GM18526 (cell line): Measurements from ENCODE around the gene MAPRE3.

Experiments
- POLR2A ChIP-seq: IDR thresholded peaks from 3 replicates; pipeline ENCODE4 v1.6.1; 2011; ENCODE audit not compliant: insufficient read length; ENCODE audit errors: extremely low read depth

The MAPRE3 gene

DNA sequence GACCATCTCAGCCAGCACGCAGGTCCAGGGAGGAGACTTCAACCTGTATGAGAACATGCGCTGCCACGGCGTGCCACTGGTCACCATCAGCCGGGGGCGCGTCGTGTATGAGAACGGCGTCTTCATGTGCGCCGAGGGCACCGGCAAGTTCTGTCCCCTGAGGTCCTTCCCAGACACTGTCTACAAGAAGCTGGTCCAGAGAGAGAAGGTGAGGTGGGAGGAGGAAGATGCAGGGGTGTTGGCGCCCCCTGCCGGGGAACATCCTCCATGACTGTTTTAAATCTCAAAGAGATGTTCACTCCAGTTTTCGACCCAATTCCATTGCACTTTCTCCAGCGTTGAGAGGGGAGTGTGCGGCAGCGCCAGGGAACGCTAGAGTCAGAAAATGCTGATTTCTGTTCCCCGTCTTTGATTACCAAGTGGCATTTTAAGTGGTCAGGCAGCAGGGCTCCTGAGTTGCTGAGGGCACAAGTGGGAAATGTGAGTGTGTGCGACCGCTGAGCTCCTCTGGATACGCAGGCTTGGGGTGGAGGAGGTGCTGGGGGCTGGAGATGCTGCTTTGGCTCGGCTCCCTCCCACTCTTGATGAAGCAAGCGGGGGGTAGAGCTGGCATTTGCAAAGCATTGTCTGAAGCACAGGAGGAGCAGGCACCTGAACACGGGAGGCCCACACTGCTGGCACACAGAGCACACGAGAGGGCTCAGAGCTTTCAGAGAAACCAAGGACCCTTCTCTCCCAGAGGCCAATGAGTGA, 27.7 kb upstream of the MAPRE3 start:
- no peak for TF ChIP-seq POLR2A

DNA sequence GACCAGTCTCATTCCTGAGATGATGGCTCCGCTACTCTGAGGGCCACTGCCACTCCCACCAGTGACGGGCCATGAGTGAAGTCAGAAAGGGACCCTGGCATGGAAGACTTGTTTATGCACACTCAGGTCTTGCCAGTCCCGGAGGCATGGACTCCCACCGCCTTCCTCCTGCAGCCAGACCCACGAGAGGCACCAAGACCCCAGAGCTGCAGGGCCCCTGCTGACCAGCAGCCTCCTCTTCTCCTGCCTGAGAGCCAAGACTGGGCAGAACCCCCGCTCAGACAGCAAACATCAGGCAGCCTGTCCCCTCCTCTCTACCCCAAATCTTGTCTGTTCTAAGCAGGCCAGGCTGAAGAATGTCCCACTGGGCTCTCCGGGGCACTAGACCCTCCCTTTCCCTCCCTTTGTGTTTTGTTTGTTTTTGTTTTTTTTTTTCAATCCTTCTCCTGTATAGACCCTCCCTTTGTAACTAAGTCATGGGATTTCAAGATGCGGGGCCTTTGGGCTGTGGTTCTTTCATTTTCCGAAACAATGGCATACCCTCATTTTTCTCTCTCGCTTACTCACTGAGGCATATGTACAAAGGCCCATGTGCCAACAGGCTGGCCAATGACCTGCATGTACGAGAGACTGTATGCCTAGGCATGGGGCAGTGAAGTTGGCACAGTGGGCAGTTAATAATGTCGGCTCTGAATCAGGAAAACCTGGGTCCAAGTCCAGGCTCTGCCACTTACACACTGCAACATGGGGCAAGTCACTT, 24.3 kb upstream of the MAPRE3 start:
- TF ChIP-seq POLR2A: no peak

DNA sequence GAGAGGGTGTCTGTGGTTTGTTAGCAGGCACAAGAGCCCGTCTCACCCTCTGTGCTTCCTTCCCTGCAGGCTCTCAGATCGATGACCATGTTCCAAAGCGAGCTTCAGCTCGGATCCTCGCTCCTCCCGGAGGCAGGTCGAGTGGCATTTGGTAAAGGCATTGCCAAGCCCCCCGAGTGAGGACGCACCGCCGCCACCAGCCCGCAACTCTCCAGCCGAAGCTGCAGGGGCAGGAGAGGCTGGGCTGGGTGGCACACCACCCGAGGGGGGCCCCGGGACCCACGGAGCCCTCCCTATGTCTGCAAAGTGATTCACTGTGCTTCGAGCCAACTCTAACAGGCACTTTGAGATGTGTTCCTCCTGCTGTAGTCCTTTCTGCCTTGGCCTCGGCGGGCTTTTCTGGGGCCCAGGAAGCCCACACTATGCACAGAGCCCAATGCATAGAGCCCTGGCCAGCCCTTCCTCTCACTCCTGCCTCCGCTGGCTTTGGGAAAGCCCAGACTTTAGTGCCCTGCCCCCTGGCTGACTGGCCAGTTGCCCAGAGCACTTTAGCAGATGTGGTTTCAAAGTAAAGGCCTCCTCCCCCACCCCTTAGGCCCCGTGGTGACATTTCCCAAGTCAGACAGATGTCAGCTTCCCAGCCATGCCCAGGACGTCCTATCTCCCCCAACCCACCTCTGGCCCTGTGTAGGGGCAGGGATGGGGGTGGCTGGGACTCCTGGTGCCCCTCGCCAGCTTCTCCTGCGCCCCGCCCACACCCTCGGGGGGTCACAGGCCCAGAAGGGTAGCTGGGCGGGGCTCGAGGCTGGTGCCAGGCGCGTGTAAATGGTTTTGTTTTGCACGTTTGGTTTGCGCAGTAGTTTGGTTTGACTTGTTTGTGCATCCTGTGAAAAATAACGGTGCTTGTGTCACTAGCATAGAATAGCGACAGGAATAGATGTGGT, 23.3 kb upstream of the MAPRE3 start:
- no peak for TF ChIP-seq POLR2A

DNA sequence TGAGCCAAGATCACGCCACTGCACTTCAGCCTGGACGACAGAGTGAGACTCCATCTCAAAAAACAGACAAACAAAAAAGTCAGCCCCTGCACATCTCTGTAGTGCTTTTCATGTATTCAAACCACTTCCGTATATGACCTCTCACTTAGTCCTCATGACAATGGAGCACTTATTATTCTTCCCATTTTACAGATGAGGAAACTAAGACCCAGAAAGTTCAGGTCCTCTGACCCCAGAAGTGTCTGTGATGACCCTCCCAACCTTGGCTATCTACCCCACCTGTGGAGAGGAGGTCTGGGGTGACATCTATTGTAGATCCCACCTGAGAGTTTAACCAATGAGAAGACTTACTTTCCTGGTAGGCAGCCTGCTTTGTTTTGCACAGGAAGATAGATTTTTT, 21.6 kb upstream of the MAPRE3 start:
- no peak for TF ChIP-seq POLR2A

DNA sequence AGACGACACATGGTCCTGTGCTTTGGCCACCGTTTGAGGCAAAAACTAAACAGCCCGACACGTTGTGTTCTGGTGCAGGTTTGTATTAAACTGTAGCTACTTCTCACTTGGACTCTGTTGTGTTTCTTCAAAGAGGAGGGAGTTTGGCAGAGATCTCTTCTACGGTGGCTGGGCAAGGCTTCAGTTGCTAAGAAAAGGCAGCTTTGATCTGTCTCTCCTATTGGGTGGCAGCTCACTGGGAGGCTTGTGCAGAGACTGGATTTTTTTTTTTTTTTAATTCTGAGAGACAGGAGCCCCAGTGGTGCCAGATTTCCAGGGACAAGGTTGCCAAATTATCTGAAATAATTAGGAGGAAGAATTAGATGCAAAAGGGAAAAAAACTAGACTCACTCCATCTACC, 20.2 kb upstream of the MAPRE3 start:
- TF ChIP-seq POLR2A: no peak

DNA sequence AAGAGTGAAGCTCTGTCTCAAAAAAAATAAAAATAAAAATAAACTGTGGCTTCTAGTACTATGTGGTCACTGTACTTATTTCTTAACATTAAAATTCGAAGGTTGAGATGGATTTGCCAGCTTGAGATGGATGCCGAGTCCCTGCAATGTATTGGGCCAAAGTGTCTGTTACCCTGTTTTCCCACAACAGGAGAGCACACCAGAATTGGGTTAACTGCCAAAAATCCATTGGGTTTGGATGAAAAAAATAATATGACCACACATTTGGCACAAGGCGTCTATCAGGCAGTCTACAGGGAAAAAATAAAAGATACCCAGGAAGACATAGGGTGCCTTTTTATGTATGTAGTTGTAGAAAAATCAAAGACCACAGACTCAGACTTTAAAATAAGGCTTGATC, 19.2 kb upstream of the MAPRE3 start:
- TF ChIP-seq POLR2A: no peak

DNA sequence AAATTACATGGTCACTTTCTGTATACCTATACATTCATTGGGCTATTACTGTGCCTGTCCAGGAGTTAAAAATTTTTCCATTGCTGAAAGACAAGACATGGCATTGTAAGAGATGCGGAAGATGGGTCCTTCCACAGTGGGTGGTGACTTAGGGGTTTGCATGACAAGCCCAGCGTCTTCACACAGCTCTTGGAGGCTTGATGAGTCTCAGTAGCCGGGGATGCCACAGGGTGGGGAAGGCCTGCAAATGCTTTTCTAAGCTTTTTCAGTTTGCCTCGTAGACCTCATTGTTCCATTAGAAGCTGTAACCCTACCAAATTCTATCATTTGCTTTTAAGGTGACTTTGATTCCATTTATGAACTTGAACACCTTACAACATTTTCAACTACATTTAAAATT, 18.1 kb upstream of the MAPRE3 start:
- no peak for TF ChIP-seq POLR2A

DNA sequence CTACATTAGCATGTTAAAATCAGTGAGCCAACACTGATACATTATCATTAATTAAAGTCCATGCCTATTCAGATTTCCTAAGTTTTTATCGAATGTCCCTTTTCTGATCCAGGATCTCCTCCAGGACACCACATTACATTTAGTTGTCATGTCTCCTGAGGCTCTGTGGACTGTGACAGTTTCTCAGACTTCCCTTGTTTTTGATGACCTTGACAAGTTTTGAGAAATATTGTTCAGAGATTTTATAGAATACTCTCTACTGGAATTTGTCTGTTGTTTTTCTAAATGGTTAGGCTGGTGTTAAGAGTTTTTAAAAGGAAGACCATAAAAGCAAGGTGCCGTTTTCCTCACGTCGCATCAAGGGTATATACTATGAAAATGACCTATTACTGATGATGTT, 16.3 kb upstream of the MAPRE3 start:
- no peak for TF ChIP-seq POLR2A

DNA sequence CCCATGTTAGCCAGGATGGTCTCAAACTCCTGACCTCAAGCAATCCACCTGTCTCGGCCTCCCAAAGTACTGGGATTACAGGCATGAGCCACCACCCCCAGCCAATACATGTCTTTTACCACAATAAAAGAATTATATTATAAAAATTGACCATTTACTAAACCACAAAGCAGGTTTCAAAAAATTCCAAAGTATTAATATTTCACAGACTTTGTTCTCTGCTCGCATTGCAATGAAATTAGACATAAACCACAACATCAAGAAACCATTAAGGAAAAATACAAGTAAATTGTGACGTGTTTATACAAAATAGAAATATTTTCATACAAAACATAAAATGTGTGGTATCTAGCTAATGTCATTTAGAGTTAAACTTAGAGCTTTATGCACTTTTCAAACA, 13.4 kb upstream of the MAPRE3 start:
- no peak for TF ChIP-seq POLR2A

DNA sequence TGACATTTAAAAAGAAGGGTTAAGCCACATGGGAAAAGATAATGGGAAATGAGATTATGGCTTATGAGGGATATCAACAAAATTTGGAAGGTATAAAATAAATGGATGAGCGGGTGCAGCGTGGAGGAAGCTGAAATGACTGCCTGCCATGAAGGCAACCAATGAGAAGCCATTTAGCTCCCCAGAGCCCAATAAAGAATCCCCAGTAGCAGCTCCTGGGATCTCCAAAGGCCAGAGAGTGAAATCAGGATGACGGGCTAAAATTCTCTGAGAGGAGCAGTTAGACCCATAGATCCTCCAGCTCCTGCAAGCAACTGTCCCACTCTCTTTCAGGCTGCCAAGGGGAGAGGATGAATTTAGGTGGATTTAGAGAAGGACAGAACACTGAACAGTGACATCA, 12.9 kb upstream of the MAPRE3 start:
- no peak for TF ChIP-seq POLR2A

DNA sequence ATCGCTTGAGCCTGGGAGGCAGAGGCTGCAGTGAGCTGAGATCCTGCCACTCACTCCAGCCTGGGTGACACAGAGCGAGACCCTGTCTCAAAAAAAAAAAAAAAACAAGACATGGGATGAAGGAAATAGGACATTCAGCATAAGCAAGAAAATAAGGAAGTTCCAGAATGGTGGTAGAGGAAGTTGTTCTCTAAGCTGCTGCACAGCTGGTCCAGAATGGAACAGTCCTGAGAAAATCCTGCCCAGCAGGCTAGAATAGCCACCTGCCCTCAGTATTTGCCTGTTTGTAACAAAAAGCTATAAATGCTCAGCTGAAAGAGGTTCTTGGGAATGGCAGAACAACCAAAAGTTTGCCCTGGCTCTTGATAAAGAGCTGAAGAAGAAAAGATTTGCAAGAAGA, 11.1 kb upstream of the MAPRE3 start:
- no peak for TF ChIP-seq POLR2A

DNA sequence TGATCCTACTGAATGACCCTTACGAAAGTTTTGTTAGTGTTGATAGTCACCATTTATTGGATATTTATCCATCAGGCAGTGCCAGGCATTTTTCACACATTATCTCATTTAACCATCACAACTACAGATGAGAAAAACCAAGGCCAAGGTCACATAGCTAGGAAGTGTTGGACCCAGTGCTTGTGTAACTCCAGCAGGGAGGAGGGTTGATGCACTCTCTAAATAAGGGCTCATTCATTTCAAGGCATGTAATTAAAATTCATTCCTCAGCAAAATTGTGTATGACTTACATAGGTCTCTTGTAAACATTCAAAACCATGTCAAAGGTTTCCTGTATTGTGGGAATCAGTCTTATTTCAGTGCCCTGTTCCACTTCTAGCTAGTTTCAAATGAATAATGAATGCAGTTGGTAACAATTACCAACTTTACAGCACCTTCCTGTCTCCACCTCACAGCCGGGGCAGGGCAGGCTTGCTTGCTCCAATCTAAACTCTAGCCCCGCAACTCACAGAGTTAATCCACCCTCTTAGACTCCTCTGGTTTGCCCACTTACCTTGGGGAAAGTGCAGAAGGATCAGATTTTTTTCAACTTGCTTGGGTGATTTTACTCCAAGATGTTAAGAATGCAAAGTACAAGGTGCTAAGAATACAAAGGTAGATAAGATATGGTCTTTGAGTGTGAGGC, 5.8 kb upstream of the MAPRE3 start:
- no peak for TF ChIP-seq POLR2A

DNA sequence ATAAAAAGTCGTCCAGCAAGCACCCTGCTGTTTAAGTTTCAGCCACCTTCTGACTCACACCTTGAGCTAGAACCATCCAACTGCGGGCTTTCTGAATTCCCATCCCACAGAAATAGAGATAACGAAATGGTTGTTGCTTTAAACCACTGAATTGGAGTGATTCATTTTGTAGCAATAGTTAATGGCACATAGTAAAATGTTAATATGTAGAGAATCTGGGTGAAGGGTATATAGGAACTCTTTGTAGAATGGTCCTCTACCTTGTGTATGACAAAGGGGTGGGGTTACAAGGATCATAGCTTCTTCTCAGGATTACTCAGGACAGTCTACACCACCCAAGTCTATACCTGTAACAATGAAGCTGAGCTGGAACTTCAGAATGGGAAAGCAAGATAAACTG, 2.4 kb upstream of the MAPRE3 start:
- no peak for TF ChIP-seq POLR2A

DNA sequence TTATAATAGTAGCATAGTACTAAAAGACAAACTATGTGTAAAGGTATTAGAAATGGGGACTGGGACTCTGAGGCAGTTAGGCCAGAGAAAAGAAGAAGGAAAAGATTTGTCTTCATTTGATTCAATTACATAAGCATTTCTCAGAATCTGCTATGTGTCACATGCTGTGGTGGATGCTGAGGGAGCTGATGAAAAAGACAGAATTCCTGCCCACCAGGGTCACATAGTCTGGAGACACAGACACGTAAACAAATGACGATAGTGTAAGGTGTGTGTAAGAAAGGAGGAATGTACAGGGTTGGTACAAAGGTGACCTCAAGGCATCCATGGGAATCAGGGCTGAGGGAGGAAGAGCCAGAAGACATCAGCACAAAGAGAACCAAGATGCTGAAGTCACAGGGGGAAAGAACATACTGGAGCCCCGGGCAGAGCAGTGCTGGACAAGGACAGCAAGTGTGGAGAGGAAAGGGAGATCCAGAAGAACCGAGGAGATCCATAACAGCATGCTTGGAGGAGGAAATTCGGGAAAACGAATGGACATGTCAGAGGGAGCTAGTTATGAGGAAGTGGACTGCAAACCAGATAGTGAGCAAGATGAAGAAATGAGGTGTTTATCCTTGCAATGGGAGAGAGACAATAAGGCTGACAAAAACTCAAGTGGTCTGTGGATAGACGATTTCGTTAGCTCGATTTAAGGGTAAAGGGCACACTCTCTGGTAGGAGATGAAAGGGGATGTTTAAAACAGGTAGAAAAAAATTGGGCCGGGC, 1.2 kb upstream of the MAPRE3 start:
- TF ChIP-seq POLR2A: no peak

DNA sequence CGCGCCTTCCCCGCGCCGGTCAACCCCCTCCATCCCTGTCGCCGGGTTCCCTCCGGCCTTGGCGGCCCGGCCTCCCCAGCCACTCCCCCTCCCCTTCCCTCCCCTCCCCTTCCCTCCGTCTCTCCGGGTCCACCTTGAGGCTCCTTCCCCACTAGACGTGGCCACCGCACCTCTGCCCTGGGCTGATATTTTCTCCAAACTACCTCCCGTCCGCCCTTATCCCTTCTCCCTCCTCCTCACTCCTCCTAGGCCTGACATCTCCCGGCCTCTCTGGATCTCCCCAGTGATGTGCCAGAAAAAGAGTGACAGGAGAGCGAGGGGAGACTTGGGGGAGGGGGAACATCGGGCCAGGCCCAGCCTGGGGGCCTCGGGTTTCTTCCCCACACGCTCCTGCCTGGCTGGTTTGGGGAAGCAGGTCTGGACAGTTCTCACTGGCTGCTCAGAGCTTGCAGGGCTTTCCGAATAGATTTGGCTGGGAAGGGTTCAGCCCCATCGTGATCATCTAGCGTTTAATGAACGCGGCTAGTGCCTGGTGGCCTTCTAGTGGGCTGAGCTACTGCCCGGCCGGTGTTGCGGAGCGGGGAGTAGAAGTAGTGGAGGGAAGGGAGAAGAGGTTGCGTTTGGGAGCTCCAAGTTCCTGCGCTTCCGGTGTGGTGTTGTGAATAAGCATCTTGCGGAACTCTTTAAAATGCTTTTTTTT, 641 bp downstream of the MAPRE3 start:
- TF ChIP-seq POLR2A: no peak
